Endothelial cell of umbilical vein (primary cell): ENCODE measurements around the gene SLC17A9. TPM values are rescaled to one million over a fixed set of nuclear protein-coding genes. Genes with fewer than 3 reads are reported as not detected.

Experiments
- BruUV-seq: library from RNA; stranded (reverse); fragments of 400-500 nt; replicated peaks from 2 replicates; lab custom pipeline; 2021; lab: Mats Ljungman, UMichigan
- CTCF ChIA-PET: fragments of 300-600, 350-600 bp; sonication (Branson Sonifier 250); formaldehyde crosslinking; loops from one replicate; lab custom pipeline; 2021; ENCODE audit warnings: antibody characterized with exemption, inconsistent platforms; lab: Charles Lee
- POLR2A ChIA-PET: fragments of 300-600, 350-600 bp; sonication (Branson Sonifier 250); formaldehyde crosslinking; loops from one replicate; lab custom pipeline; 2021; ENCODE audit warnings: antibody characterized with exemption, inconsistent platforms; lab: Charles Lee
- DNase-seq: peaks from one replicate; pipeline ENCODE4 v3.0.0-alpha.2; 2011; ENCODE audit warnings: low read depth, low spot score
- FAIRE-seq: peaks from 2 replicates; lab custom pipeline; 2011; peaks lifted over from hg19 to GRCh38; lab: Jason Lieb, UNC
- H2AFZ ChIP-seq: 2 replicates; pipeline ENCODE4 v1.6.0; 2012; ENCODE audit warnings: low read depth, low read length, control low read depth, inconsistent platforms
- H3K27ac ChIP-seq: 2 replicates; pipeline ENCODE4 v1.5.1; 2011; ENCODE audit warnings: low read depth, mild to moderate bottlenecking, control low read depth, low read length, moderate library complexity; ENCODE audit not compliant: insufficient read depth
- H3K27me3 ChIP-seq, 2 experiments: 2 replicates each; pipeline versions ENCODE4 v1.6.0 to v1.6.1; 2011; ENCODE audit warnings: low read length in 2 of 2, mixed read lengths in 1 of 2; ENCODE audit not compliant: control insufficient read depth in 2 of 2, insufficient read depth in 2 of 2
- H3K36me3 ChIP-seq, 2 experiments: 2 replicates in 1 of 2; 3 replicates in 1 of 2; pipeline ENCODE4 v1.5.1; 2011; ENCODE audit warnings: low read length in 2 of 2, mild to moderate bottlenecking in 1 of 2, moderate library complexity in 1 of 2; ENCODE audit not compliant: control insufficient read depth in 2 of 2, insufficient read depth in 2 of 2; ENCODE audit errors: extremely low read depth in 1 of 2
- H3K4me1 ChIP-seq: 3 replicates; pipeline ENCODE4 v1.5.1; 2011; ENCODE audit warnings: mild to moderate bottlenecking, low read length; ENCODE audit not compliant: control insufficient read depth, insufficient read depth; ENCODE audit errors: extremely low read depth
- H3K4me2 ChIP-seq: 2 replicates; pipeline ENCODE4 v1.6.1; 2011; ENCODE audit warnings: low read length, control low read depth, mixed read lengths; ENCODE audit not compliant: insufficient read depth
- H3K4me3 ChIP-seq, 3 experiments: fragments of 200-600 bp in 1 of 3; sonication (generic), shearing (Covaris generic) in 1 of 3; replicated peaks in 1 of 3; 2 replicates each; pipeline ENCODE4 v1.5.1; 2011 to 2016; ENCODE audit warnings: control low read depth in 3 of 3, low read length in 3 of 3, mild to moderate bottlenecking in 2 of 3, inconsistent platforms in 1 of 3, low read depth in 1 of 3, moderate library complexity in 1 of 3; ENCODE audit not compliant: insufficient read depth in 1 of 3
- H3K79me2 ChIP-seq: 2 replicates; pipeline ENCODE4 v1.6.0; 2012; ENCODE audit warnings: low read length, inconsistent platforms; ENCODE audit not compliant: control insufficient read depth, insufficient read depth
- H3K9ac ChIP-seq: replicated peaks from 2 replicates; pipeline ENCODE3; 2011; ENCODE audit warnings: low read length, control low read depth; ENCODE audit not compliant: insufficient read depth; ENCODE audit errors: extremely low read depth
- H3K9me1 ChIP-seq: replicated peaks from 3 replicates; pipeline ENCODE4 v1.6.0; 2011; ENCODE audit warnings: mild to moderate bottlenecking, low read length; ENCODE audit not compliant: control insufficient read depth, insufficient read depth; ENCODE audit errors: extremely low read depth
- H3K9me3 ChIP-seq: replicated peaks from 2 replicates; pipeline ENCODE4 v1.5.1; 2012; ENCODE audit warnings: low read length, inconsistent platforms; ENCODE audit not compliant: control insufficient read depth, insufficient read depth
- H4K20me1 ChIP-seq: replicated peaks from 2 replicates; pipeline ENCODE3; 2011; ENCODE audit warnings: mild to moderate bottlenecking, low read length; ENCODE audit not compliant: control insufficient read depth, insufficient read depth; ENCODE audit errors: extremely low read depth
- EZH2 ChIP-seq: IDR thresholded peaks from 2 replicates; pipeline ENCODE4 v1.6.1; 2012; ENCODE audit warnings: borderline replicate concordance, low read depth, mild to moderate bottlenecking, moderate library complexity, low read length, inconsistent platforms; ENCODE audit not compliant: severe bottlenecking
- FOS ChIP-seq: IDR thresholded peaks from 2 replicates; pipeline ENCODE4 v1.6.1; 2011; ENCODE audit warnings: mild to moderate bottlenecking, low read length, moderate library complexity, borderline replicate concordance; ENCODE audit not compliant: insufficient read depth
- GATA2 ChIP-seq: IDR thresholded peaks from 2 replicates; pipeline ENCODE4 v1.7.0; 2011; ENCODE audit warnings: low read depth, mild to moderate bottlenecking, moderate library complexity, mixed read lengths, low read length; ENCODE audit not compliant: insufficient read length, insufficient read depth
- JUN ChIP-seq: IDR thresholded peaks from 2 replicates; pipeline ENCODE4 v1.6.1; 2011; ENCODE audit warnings: borderline replicate concordance, low read depth; ENCODE audit not compliant: insufficient read length, insufficient read depth
- MAX ChIP-seq: IDR thresholded peaks from 2 replicates; pipeline ENCODE4 v1.6.1; 2011; ENCODE audit not compliant: insufficient read depth, insufficient read length
- MYC ChIP-seq: IDR thresholded peaks from one replicate; pipeline ENCODE4 v1.6.1; 2011; ENCODE audit warnings: mild to moderate bottlenecking, low read depth, low read length
- POLR2A ChIP-seq: IDR thresholded peaks from 2 replicates; pipeline ENCODE4 v1.6.1; 2012; ENCODE audit warnings: low read depth, mild to moderate bottlenecking, control low read depth, low read length
- POLR2AphosphoS5 ChIP-seq: IDR thresholded peaks from 2 replicates; pipeline ENCODE4 v1.6.1; 2012; ENCODE audit warnings: low read depth, mild to moderate bottlenecking, control low read depth, low read length, moderate library complexity; ENCODE audit not compliant: insufficient read depth
- dilution Hi-C: fragments of 300-500 bp; cut with MboI; formaldehyde crosslinking; loops from one replicate; pipeline ENCODE4 v1.15.0; 2019; ENCODE audit warnings: low sequenced_read_pairs; ENCODE audit not compliant: extremely low pct_ligation_motif_present
- intact Hi-C: fragments of 100-400 bp; cut with micrococcal nuclease; formaldehyde crosslinking; loops from one replicate; pipeline ENCODE4 v1.10.0; 2022
- polyA plus RNA-seq, 4 experiments: library from polyadenylated mRNA; depleted of rRNA in 3 of 4; stranded (reverse) in 3 of 4; unstranded in 1 of 4; fragments of >200 nt; gene quantifications; 2 replicates each; pipeline versions ENCODE4 v1.2.1 to v1.2.3, GENCODE V29; 2011 to 2012; ENCODE audit warnings: missing spikeins in 1 of 4
- total RNA-seq: library from RNA; stranded (reverse); gene quantifications from 2 replicates; pipeline ENCODE4 v1.2.3, GENCODE V29; 2021
- TF ChIP-seq, protein P1 (sequence below), 2 donors: IDR thresholded peaks; 1 replicate in 1 of 2; 2 replicates in 1 of 2; pipeline ENCODE4 v1.5.1; 2011; ENCODE audit warnings: low read length in 2 of 2, mild to moderate bottlenecking in 2 of 2, moderate library complexity in 2 of 2, control low read depth in 1 of 2, inconsistent platforms in 1 of 2, low read depth in 1 of 2; ENCODE audit not compliant: insufficient read depth in 1 of 2; ENCODE audit errors: extremely low read depth in 1 of 2

The SLC17A9 gene
- total and polyA plus RNA-seq, 2 donors (not counting 3 experiments of a cell fraction or from before 2014, with no cell fraction given), result 38.2 to 44.5 TPM

GRCh38 chr20:62958388-62959100 lies 6.0 kb downstream of the SLC17A9 start:
- Histone ChIP-seq H3K36me3 (peaks cover 0 to under 1% of the 10 kb centered on the region in 2 experiments), H3K4me2 (no peak overlapping the region), H3K9me1 (no peaks in the 10 kb centered on the region), H3K9me3 (no peaks in the 10 kb centered on the region), H3K79me2 (peaks cover 19% of the 10 kb centered on the region), H3K27ac (no peak overlapping the region), H3K4me3 (no peak overlapping the region), H3K4me1 (peaks cover 9% of the 10 kb centered on the region), H3K27me3 (no peaks in the 10 kb centered on the region), H3K9ac (no peak overlapping the region), H4K20me1 (no peaks in the 10 kb centered on the region), H2AFZ (no peak overlapping the region)
- ChIA-PET CTCF (no interaction called here), POLR2A (no interaction called here)
- FAIRE-seq (no peak), DNase-seq (no peak)
- BruUV-seq, result no TSS peak
- TF ChIP-seq GATA2 (no peak), EZH2 (no peak), POLR2AphosphoS5 (no peak), MYC (no peak), MAX (no peak), POLR2A (no peak), JUN (no peak), FOS (no peak)
- TF ChIP-seq, protein P1, sequence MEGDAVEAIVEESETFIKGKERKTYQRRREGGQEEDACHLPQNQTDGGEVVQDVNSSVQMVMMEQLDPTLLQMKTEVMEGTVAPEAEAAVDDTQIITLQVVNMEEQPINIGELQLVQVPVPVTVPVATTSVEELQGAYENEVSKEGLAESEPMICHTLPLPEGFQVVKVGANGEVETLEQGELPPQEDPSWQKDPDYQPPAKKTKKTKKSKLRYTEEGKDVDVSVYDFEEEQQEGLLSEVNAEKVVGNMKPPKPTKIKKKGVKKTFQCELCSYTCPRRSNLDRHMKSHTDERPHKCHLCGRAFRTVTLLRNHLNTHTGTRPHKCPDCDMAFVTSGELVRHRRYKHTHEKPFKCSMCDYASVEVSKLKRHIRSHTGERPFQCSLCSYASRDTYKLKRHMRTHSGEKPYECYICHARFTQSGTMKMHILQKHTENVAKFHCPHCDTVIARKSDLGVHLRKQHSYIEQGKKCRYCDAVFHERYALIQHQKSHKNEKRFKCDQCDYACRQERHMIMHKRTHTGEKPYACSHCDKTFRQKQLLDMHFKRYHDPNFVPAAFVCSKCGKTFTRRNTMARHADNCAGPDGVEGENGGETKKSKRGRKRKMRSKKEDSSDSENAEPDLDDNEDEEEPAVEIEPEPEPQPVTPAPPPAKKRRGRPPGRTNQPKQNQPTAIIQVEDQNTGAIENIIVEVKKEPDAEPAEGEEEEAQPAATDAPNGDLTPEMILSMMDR (IDR thresholded peaks at IDR 0.05; ENCODE audit: extremely low read depth in 1 of 2, insufficient read depth in 1 of 2, low read depth in 1 of 2, low read length in 2 of 2), result no peak
- intact Hi-C loops (no loop called here), dilution Hi-C loops (no loop called here)
